T47D (cell line): ENCODE data around the gene CARNS1.

Source experiments
- DNase-seq, 2 experiments: peaks; one replicate each; pipeline versions ENCODE4 v3.0.0 to v3.0.0-alpha.2; 2011 to 2012; ENCODE audit warnings: low read depth in 1 of 2, low spot score in 1 of 2
- JUND ChIP-seq: IDR thresholded peaks from 2 replicates; pipeline ENCODE4 v1.6.1; 2012; ENCODE audit warnings: low read depth
- in situ Hi-C: cut with HindIII; loops from 2 replicates; pipeline ENCODE4 v1.10.0; 2016; ENCODE audit warnings: low sequenced_read_pairs, low pct_unique_long_range_greater_than_20kb

CARNS1 gene

GRCh38 chr11:67372321-67372992 lies 43.0 kb upstream of the CARNS1 start:
- DNase-seq, result no peak
- no peak for TF ChIP-seq JUND
- in situ Hi-C loops, result no loop called here

GRCh38 chr11:67372993-67373647 lies 42.4 kb upstream of the CARNS1 start, which contains the start of gene CLCF1:
TSS of gene CLCF1 (minus strand) at chr11:67373598. CDS start at chr11:67373539, 59 bp downstream.
- in situ Hi-C loops, result no loop called here
- peak; percentile 83 to 88 for DNase-seq
- TF ChIP-seq JUND, result no peak

- peak; percentile 75 to 89 for DNase-seq
- in situ Hi-C loops, result no loop called here
- no peak for TF ChIP-seq JUND
These were observed 41.6 kb upstream of the CARNS1 start for GRCh38 chr11:67373648-67374570.

GRCh38 chr11:67374571-67375281 lies 40.8 kb upstream of the CARNS1 start:
- no peak for DNase-seq
- no peak for TF ChIP-seq JUND
- in situ Hi-C loops, result no loop called here

- DNase-seq, result no peak
- in situ Hi-C loops, result no loop called here
- TF ChIP-seq JUND, result no peak
These were observed 40.0 kb upstream of the CARNS1 start for GRCh38 chr11:67375320-67376055.

GRCh38 chr11:67376063-67376820 lies 39.2 kb upstream of the CARNS1 start:
- DNase-seq, result no peak
- TF ChIP-seq JUND, result no peak
- in situ Hi-C loops, result no loop called here

- in situ Hi-C loops, result no loop called here
- DNase-seq, result no peak
- no peak for TF ChIP-seq JUND
These were observed 38.3 kb upstream of the CARNS1 start for GRCh38 chr11:67376873-67377808.

GRCh38 chr11:67378544-67378943 lies 36.9 kb upstream of the CARNS1 start:
- no peak for TF ChIP-seq JUND
- DNase-seq, result no peak
- in situ Hi-C loops, result no loop called here

- TF ChIP-seq JUND, result no peak
- in situ Hi-C loops, result no loop called here
- no peak for DNase-seq
These were observed 36.1 kb upstream of the CARNS1 start for GRCh38 chr11:67379061-67380058.
